ENCODE results near the gene OR2S2.
A peak's percentile ranks its signal among the peaks of the same experiment; 100 is the strongest.

The OR2S2 gene

GRCh38 chr9:35911690-35912089 is 46.3 kb downstream of the OR2S2 start:
- Mint-ChIP-seq H3K4me1 (peaks cover 43% of the 10 kb centered on the region), H3K36me3 (ENCODE audit: low read depth) (no peaks in the 10 kb centered on the region), H3K9me3 (no peaks in the 10 kb centered on the region), H3K27ac (no peak overlapping the region), H3K27me3 (no peaks in the 10 kb centered on the region), H3K4me3 (no peak overlapping the region)
- DNase-seq (no peak), ATAC-seq (no peak)

GRCh38 chr9:35910613-35911359 is 47.2 kb downstream of the OR2S2 start:
- Mint-ChIP-seq H3K9me3 (no peaks in the 10 kb centered on the region), H3K27ac (peak overlapping the region; percentile 64), H3K4me3 (no peak overlapping the region), H3K36me3 (ENCODE audit: low read depth) (no peaks in the 10 kb centered on the region), H3K27me3 (no peaks in the 10 kb centered on the region), H3K4me1 (peaks cover 43% of the 10 kb centered on the region)
- DNase-seq (peak; percentile 34), ATAC-seq (peak; percentile 53)

DNA sequence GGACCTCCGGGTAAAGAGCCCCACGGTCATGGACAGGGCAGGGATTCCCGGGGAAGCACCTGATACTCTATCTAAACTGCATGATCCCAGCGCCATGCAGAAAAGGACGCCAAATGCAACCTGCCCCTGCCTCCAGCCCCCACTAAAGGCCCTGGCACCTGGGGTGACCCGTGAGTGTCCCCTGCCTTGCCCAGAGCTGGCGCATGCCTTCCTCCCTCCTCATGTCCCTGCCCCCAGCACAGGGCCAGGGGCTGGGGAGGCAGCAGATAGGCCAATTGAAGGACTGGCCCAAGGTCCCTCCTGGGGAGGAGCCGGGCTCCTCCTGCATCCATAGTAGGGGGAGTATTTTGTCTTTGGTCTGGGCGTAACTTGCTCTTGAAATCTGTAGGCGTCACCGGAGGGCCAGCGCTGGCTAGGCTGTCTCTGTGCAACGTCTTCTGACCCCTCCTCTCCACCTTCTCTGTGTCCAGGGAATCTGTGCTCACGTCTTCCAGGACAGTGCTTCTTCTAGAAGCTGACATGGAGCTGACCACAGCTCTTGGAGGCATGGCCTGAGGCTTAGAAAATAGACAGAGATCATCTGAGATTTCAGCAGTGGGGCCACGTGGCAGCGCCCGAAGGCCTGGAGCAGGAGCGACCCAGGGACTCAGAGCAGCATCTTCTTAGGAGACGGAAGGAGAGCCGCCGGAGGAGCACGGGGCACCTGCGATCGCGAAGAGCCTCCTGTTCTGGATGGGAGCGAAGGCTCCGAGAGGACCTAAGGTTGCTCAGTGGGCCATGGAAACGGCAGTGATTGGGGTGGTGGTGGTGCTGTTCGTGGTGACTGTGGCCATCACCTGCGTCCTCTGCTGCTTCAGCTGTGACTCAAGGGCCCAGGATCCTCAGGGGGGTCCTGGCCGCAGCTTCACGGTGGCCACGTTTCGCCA is 48.0 kb downstream of the OR2S2 start:
- H3K4me3 Mint-ChIP-seq = no peak overlapping the region

GRCh38 chr9:35909274-35909673 is 48.7 kb downstream of the OR2S2 start, which contains the start of gene SPAAR:
TSS of gene SPAAR (plus strand) at chr9:35909490. CDS start at chr9:35910464, 974 bp downstream.
- peaks cover 43% of the 10 kb centered on the region for H3K4me1 Mint-ChIP-seq
- no peak within 1 kb of the TSS for H3K27ac Mint-ChIP-seq
- H3K4me3 Mint-ChIP-seq = no peak within 1 kb of the TSS
- ATAC-seq (no peak), DNase-seq (no peak)
- H3K9me3 Mint-ChIP-seq = no peaks in the 10 kb centered on the region
- no peaks in the 10 kb centered on the region for H3K27me3 Mint-ChIP-seq
- no peaks in the 10 kb centered on the region for H3K36me3 Mint-ChIP-seq (ENCODE audit: low read depth)

More for the DNA sequence above, 48.0 kb downstream of the OR2S2 start:
- Mint-ChIP-seq H3K9me3 (no peaks in the 10 kb centered on the region), H3K27ac (no peak overlapping the region), H3K36me3 (ENCODE audit: low read depth) (no peaks in the 10 kb centered on the region), H3K4me1 (peaks cover 43% of the 10 kb centered on the region), H3K27me3 (no peaks in the 10 kb centered on the region)
- ATAC-seq = no peak
- no peak for DNase-seq

- H3K9me3 Mint-ChIP-seq = no peaks in the 10 kb centered on the region
- no peak overlapping the region for H3K27ac Mint-ChIP-seq
- no peaks in the 10 kb centered on the region for H3K36me3 Mint-ChIP-seq (ENCODE audit: low read depth)
- H3K27me3 Mint-ChIP-seq = no peaks in the 10 kb centered on the region
- no peak overlapping the region for H3K4me3 Mint-ChIP-seq
- peaks cover 43% of the 10 kb centered on the region for H3K4me1 Mint-ChIP-seq
- ATAC-seq (no peak), DNase-seq (no peak)
Measured at GRCh38 chr9:35908504-35909125, 49.3 kb downstream of the OR2S2 start.

DNA sequence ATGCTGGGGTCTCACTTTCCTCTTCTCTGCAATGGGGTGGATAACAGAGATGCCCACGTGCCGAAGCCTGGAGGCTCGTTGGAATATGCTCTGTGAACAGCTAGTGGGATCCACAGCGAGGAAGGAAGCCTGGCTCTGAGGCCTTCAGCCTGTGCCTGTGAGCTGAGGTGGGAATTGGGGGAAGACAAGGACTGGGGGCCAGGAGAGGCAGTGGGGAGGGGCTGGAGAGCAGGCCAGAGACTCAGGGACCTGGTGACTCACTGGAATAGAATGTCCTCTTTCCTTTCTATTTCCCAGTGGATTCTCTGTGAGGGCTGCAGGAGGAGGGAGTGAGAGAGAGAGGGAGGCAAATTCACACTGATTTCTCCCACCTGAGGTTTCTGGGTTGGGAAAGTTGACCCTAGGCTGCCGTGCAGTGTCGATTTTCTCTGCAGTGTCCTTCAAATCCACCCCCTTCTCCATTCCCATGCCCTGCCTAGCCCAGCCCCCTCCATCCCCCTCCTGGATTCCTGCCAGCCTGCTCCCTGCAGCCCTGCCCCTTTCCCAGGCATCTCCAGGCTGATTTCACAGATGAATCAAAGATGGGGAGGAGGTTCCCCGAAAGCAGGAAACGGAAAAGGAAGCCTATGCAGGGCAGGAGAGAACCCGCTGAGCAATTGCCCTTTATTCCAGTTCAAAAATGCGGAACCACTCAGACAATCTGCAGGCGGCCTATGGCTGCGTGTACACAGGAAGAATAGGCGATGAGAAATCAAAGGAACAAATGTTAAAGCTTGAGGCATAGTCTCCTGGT is 50.0 kb downstream of the OR2S2 start:
- H3K4me3 Mint-ChIP-seq = no peak overlapping the region
- H3K27ac Mint-ChIP-seq = no peak overlapping the region

More for the DNA sequence above, 50.0 kb downstream of the OR2S2 start:
- Mint-ChIP-seq H3K4me1 (peaks cover 43% of the 10 kb centered on the region), H3K27me3 (peaks cover under 1% of the 10 kb centered on the region), H3K9me3 (no peaks in the 10 kb centered on the region), H3K36me3 (ENCODE audit: low read depth) (no peaks in the 10 kb centered on the region)
- no peak for DNase-seq
- no peak for ATAC-seq

Data from activated naive CD8-positive, alpha-beta T cell treated with anti-CD3 and anti-CD28 coated beads, Interleukin-2, amount 50 U/mL, for 24 hours (primary cell).